IPS-18c (cell line): ENCODE data around the gene RFWD3.

ENCODE experiments used
- H3K4me3 ChIP-seq: 2 replicates; pipeline ENCODE4 v1.7.0; 2013; ENCODE audit warnings: low read depth, mild to moderate bottlenecking, low read length, moderate library complexity; ENCODE audit not compliant: insufficient read depth
- H3K9me3 ChIP-seq: one replicate; pipeline ENCODE4 v1.6.1; 2013; ENCODE audit warnings: mild to moderate bottlenecking, low read length, moderate library complexity; ENCODE audit not compliant: control insufficient read depth, insufficient read depth

Gene RFWD3

DNA sequence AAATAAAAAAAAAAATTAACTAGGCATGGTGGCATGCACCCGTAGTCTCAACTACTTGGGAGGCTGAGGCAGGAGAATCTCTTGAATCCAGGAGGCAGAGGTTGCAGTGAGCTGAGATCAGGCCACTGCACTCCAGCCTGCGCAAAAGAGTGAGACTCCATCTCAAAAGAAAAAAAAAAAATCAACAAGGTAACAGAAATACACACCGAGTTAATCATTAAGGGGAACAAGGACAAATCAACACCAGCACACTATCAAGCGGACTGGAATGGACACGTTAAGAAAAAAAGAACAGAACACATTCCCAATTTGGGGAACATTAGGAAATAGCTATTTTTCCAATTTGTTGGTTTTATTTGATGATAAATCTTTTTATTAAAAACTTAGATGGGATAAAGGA lies 31.4 kb downstream of the RFWD3 start:
- Histone ChIP-seq H3K9me3 (peaks cover 2% of the 10 kb centered on the region), H3K4me3 (no peak overlapping the region)

DNA sequence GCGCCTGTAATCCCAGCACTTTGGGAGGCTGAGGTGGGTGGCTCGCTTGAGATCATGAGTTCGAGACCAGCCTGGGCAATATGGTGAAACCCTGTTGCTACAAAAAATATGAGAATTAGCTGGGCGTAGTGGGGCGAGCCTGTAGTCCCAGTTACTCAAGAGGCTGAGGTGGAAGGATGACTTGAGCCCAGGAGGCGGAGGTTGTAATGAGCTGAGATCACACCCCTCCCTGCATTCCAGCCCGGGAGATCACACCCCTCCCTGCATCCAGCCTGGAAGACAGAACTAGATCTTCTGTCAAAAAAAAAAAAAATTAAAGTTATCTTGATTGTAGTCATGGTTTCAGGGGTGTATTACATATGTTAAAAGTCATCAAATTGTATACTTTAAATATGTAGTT lies 33.0 kb downstream of the RFWD3 start:
- peaks cover 2% of the 10 kb centered on the region for H3K9me3 ChIP-seq

GRCh38 chr16:74627506-74628220 lies 39.0 kb downstream of the RFWD3 start:
- no peak overlapping the region for H3K4me3 ChIP-seq
- no peaks in the 10 kb centered on the region for H3K9me3 ChIP-seq

More for the DNA sequence above, 33.0 kb downstream of the RFWD3 start:
- no peak overlapping the region for H3K4me3 ChIP-seq

DNA sequence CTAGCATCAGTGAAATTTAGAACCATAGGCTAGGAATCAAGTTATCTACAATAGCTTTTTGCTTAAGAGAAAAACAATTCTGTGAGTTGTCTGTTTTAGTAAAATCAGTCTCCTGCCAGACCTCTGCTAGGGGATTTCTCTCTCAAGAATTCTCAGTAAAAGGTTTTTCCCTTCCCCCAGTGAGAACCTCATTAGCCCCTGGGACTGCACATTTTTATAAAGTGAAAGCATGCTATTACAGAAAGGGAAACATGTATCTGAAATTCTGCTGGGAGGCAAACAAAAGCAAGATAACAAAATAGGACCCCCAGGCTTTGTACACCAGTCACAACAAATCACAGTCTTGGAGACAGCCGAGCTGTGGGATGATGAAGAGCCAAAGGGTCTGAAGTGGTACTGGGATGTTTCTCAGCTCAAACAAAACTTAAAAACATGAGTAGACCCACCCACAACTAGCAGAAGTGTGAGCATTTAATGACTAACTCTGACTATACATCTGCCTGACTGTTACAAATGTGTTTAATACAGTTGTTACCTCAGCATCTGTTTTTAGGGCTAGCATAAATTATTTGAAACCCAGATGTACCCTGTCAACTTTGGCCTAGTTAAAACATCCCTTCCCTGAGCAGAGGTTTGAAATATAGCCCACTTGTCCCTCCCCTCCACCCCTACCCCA lies 39.8 kb downstream of the RFWD3 start:
- no peak overlapping the region for H3K4me3 ChIP-seq
- H3K9me3 ChIP-seq, result no peaks in the 10 kb centered on the region

DNA sequence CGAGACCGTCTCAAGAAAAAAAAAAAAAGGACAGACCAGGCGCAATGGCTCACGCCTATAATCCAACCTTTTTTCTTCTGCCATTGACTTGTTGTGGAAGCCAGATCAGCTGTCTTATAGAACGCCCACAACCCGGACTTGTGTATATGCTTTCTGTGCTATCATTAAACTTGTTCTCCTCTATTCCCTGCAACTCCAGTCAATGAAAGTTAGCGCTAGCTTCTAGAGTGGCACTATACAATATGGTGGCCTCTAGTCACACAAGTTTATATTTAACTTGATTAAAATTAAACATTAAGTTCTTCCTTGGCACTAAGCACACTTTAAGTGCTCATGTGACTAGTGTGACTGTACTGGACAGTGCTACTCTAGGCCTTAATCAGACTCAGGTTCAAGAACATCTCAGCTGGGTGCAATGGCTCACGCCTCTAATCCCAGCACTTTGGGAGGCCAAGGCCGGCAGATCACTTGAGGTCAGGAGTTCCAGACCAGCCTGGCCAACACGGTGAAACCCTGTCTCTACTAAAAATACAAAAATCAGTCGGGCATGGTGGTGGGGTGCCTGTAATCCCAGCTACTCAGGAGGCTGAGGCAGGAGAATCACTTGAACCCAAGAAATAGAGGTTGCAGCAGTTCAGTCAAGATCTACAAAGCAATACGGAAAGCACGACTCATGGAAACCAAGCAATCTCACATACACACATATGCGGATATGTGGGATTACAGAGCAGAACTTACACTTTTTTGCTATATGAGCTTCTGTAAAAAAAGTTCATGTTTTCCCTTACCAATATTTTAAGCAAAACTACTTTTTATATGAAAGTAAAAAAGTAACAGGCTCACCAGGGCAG lies 41.0 kb downstream of the RFWD3 start:
- Histone ChIP-seq H3K4me3 (no peak overlapping the region), H3K9me3 (no peaks in the 10 kb centered on the region)

GRCh38 chr16:74623839-74624235 lies 42.8 kb downstream of the RFWD3 start:
- H3K4me3 ChIP-seq, result no peak overlapping the region
- H3K9me3 ChIP-seq, result no peaks in the 10 kb centered on the region

- H3K4me3 ChIP-seq, result no peak overlapping the region
Observed at GRCh38 chr16:74623214-74623838, 43.4 kb downstream of the RFWD3 start.

DNA sequence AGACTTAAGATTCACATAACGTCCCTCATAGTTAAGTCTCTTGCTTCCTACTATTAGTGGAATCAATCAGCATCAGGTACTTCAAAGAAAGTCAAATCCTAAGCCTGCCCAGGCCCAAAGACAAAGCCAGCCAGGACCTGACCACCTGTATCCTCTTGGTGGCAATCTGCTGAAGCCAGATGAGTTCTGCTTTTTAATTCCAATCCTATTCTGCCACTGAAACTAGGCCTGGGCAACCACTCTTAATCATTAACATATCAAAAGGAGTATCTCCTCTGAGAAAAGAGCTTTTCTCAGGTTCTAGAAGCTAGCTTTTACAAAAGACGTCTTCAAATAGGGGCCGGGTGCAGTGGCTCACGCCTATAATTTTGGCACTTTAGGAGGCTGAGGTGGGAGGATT lies 44.7 kb downstream of the RFWD3 start:
- no peak overlapping the region for H3K4me3 ChIP-seq
- no peaks in the 10 kb centered on the region for H3K9me3 ChIP-seq

More at GRCh38 chr16:74623214-74623838, 43.4 kb downstream of the RFWD3 start:
- no peaks in the 10 kb centered on the region for H3K9me3 ChIP-seq

DNA sequence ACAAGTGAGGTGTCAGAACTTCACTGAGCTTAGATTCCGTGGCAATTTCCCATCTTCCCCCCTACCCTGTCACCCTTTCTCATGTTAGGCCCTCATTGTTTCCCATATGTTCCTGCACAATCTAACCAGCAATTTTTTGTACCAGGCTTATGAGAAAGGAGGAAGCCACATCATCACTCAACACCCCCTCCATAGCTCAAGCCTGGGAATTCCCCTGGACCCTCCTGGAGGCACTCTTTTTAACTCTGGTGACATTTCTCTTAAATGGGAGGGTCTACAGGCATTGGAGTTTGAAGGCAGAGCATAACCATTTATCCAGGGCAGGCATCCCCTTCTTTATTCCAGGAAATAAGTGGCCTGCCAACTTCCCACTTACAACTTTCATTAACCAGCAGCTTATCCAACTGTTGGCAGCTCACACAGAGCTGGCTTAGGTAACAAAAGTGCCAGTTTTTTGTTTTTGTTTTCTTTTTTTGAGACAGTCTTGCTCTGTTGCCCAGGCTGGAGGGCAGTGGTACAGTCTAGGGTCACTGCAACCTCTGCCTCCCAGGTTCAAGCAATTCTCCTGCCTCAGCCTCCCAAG lies 49.4 kb downstream of the RFWD3 start:
- no peaks in the 10 kb centered on the region for H3K9me3 ChIP-seq
- H3K4me3 ChIP-seq, result no peak overlapping the region

DNA sequence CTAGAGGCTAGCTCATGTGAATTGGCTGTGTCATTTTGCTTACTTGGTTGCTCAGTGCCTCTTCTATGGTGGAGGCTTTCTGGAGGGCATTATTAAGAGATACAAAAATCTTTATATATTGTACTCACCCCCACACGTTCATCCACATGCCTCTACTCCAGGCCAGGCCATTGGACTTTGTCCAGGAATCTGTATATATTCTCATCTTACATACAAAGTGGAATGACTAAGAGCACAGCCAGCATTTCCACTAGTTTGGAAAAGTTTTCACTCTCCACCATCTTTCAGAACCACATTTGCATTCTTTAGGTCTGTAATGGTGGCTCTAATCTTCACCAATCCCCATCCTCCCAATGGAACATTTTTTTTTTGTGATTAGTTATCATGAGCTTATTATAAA lies 55.0 kb downstream of the RFWD3 start:
- H3K9me3 ChIP-seq, result peaks cover 2% of the 10 kb centered on the region
- H3K4me3 ChIP-seq, result no peak overlapping the region

DNA sequence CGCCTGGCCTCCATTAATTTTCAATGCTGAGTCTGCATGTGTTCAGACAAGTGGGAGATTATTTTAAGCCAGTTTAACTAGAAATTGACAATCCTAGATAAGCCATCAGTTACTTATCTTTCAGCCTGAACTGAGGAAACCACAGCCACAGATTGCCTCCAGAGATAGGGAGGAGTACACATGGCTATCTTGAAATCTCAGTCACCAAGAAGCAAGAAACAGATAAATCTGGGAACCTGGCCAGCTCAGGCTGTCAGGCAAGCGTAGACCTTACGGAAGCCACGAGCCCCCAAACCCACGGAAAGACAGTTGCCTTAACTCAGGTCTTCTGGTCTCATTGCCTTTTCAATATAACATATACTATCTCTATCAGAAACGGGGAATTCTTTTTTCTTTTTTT lies 57.7 kb downstream of the RFWD3 start:
- no peak overlapping the region for H3K4me3 ChIP-seq
- peaks cover 2% of the 10 kb centered on the region for H3K9me3 ChIP-seq

- Histone ChIP-seq H3K9me3 (peaks cover 2% of the 10 kb centered on the region), H3K4me3 (no peak overlapping the region)
Observed at GRCh38 chr16:74608381-74608780, 58.3 kb downstream of the RFWD3 start.

DNA sequence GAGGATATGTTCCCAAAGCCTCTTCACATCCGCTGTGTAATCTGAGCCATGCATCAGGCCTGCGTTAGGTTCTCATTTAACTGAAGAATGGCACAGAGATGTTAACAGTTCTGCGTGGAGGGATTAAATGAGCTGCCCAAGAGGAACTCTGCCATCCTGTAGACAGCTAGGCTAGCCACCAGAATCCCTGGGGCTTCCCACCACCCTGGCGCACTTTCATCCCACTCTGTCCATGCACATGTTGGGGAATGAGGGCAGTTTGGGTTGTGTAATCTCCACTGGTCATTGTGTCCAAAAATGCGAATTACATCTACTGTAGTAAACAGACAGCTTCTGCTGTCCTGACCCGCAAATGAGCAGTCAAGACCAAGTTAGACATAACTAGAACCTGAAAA lies 58.7 kb downstream of the RFWD3 start:
- Histone ChIP-seq H3K9me3 (peaks cover 2% of the 10 kb centered on the region), H3K4me3 (peak overlapping the region; percentile 98; the same call in 1 of the 2 replicates)

DNA sequence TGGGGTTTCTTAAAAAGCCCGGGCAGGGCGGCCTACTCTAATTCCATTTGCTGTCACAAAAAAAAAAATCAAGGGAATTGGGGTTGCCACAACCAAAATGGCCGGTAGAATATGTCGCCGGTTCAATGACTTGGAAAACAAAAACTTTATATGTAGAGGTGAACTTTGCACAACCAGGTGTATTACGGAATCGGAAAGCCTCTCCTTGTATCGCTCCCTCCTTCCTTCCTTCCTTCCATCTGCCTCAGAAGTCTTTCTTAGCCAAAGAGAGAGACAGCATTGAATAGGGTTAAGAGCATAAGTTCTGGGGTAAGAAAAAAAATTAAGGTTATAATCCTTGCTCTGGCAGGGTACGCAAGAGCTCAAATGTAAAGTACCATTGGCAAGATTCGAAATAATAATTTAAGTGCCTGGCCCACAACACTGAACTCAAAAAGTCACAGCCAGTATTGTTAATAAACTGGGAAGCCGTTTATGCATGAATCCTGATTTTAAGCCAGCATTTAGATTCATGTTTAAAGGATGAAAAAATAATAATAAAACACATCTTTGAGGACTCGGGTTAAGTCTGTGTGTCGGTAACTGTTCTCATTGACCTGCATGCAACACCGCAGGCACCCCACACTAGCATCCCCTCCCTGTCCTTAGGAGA lies 59.2 kb downstream of the RFWD3 start:
- Histone ChIP-seq H3K9me3 (peaks cover 2% of the 10 kb centered on the region), H3K4me3 (peak overlapping the region; percentile 98)

DNA sequence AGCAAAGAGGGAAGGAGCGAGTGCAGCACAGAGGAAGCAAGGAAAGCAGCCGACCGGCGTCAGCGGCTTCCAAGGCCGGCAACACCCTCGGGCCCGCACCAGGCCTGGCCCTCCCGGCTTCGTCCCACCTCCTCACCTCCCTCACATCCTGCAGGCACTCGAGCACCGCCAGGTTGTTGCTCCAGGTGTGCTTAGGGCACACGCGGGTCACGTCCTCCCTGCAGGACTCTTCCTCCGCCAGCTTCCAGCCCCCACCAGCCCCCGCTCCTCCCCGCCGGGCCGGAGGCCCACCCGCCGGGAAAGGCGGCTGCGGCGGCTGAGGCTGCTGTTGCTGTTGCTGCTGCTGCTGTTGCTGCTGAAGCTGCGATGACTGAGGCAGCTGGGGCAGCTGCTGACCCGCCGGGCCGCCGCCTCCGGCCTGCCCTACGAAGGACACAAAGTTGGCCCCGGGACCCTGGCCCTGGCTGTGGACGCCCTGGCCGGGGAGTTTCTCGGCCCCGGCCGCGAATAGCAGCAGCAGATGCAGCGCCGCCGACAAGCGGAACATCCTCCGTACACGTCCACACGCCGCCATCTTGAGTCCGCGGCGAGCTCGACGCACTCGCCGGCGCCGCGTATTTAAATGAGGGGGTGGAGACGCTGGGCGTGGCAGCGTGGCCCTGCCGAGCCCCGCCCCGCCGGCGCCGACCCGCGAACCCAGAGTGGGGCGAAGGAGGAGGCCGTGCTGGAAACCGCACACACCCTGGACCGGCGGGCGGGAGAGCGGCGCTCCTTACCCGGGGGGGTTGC lies 60.0 kb downstream of the RFWD3 start, which contains the start of gene GLG1:
GLG1 (minus strand) TSS at position 594 of the 789 bp plus-strand sequence; CDS start at position 574, 20 bp downstream.
- H3K4me3 ChIP-seq, result peak within 1 kb of the TSS; percentile 98
- H3K9me3 ChIP-seq, result peaks cover 2% of the 10 kb centered on the region
